Measurements from ENCODE around the gene CDHR1.

The CDHR1 gene

DNA sequence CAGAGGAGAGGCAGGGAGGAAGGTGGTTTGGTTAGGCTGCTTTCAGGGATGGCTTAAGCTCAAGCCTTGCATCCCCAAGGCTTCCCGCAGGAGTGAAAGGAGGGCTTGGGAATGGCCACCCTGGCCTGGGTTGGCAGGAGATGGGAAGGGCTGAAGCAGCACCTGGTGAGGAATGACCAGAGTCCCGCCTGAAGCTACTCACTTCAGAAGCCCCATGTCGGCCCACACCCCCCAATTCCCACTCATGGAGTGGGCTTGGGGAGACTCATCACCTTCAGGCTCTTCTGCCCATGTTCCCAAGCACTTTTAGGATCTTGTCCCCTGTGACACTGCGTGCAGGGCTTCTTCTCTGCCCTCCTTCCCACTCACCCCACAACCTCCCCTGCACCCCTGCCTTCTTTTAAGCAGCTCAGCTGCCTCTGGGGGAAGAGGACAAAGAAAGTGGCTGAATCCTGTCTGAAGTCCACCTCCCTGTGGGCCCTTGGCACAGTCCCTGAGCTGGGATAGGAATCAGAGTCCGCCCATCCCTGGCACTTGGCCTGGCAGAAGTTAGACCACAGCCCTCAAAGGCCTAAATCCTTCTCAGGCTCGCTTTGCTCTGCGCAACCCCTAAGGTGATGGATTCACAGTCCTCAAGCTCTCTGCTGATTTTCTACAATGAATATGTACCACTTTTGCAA is 67.0 kb downstream of the CDHR1 start:
- DNase-seq (ENCODE audit: low read depth), result no peak
- no peak overlapping the region for H3K4me3 ChIP-seq (ENCODE audit: low read depth, low read length)
- TF ChIP-seq CTCF (conservative IDR thresholded peaks at IDR 0.05; ENCODE audit: low read depth, low read length), result no peak

GRCh38 chr10:84262190-84262956 is 68.0 kb downstream of the CDHR1 start:
- DNase-seq (ENCODE audit: low read depth), result no peak
- H3K4me3 ChIP-seq (ENCODE audit: low read depth, low read length), result no peak overlapping the region
- TF ChIP-seq CTCF (conservative IDR thresholded peaks at IDR 0.05; ENCODE audit: low read depth, low read length), result no peak

GRCh38 chr10:84263716-84264115 is 69.4 kb downstream of the CDHR1 start:
- TF ChIP-seq CTCF (conservative IDR thresholded peaks at IDR 0.05; ENCODE audit: low read depth, low read length), result no peak

DNA sequence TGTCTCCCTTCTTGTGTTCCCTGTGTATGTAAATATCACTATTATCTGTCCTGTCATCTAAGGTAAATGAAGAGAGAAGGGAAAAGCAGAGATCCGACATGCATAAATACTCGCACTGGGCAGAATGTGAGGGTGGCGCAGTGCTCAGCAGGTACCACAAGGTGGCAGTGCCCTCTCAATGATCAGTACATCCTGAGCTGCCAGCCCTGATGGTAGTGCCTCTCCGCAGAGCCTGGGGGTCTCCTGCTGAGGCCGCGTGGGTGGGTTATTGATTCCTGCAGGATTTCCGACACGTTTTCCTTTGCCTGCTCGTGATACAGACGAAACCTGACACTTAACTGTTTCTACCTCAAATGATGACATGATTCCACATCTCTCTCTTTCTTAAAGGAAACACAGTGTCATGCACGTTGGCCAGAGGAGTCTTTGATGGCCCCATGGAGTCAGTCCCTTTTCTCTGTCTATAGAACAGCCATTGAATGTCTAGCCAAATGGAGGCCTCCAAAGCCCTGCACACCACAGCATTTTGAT is 70.3 kb downstream of the CDHR1 start:
- no peak overlapping the region for H3K4me3 ChIP-seq (ENCODE audit: low read depth, low read length)
- TF ChIP-seq CTCF (conservative IDR thresholded peaks at IDR 0.05; ENCODE audit: low read depth, low read length), result peak; percentile 98
- peak; percentile 80 for DNase-seq (ENCODE audit: low read depth)

More at GRCh38 chr10:84263716-84264115, 69.4 kb downstream of the CDHR1 start:
- H3K4me3 ChIP-seq (ENCODE audit: low read depth, low read length), result no peak overlapping the region
- DNase-seq (ENCODE audit: low read depth), result no peak

DNA sequence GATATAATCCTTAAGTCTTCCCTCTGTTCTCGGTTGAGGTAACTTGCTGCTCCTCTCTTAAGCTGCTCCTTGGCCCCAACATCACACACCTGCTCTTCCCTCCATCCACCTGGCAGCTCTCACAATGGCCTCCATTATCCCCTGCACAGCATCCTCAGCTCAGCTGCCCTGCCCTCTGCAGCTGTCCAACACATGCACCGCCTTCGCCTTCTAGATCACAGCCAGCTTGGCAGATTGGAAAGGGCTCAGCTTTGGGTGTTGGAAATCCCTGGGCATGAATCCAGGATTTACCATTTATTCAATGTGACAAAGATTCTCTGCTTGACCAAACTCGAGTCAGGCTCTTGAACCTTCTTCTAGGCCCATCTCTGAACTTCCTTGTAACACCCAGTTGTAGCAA is 71.1 kb downstream of the CDHR1 start:
- no peak for TF ChIP-seq CTCF (conservative IDR thresholded peaks at IDR 0.05; ENCODE audit: low read depth, low read length)
- DNase-seq (ENCODE audit: low read depth), result no peak
- no peak overlapping the region for H3K4me3 ChIP-seq (ENCODE audit: low read depth, low read length)

GRCh38 chr10:84267503-84268126 is 73.3 kb downstream of the CDHR1 start:
- TF ChIP-seq CTCF (conservative IDR thresholded peaks at IDR 0.05; ENCODE audit: low read depth, low read length), result peak; percentile 93
- no peak overlapping the region for H3K4me3 ChIP-seq (ENCODE audit: low read depth, low read length)
- peak; percentile 77 for DNase-seq (ENCODE audit: low read depth)

Data from choroid plexus epithelial cell (primary cell).